SK-N-SH (cell line): Measurements from ENCODE around the gene DLG1. TPM values are rescaled to one million over a fixed set of nuclear protein-coding genes. Genes with fewer than 3 reads are reported as not detected.

ENCODE experiments used
- CTCF ChIA-PET: fragments of 300-600, 350-600 bp; formaldehyde crosslinking; extraction: SDS; loops from one replicate; lab custom pipeline; 2021; lab: Yijun Ruan, JAX
- POLR2A ChIA-PET: fragments of 350-600 bp; sonication (Branson Sonifier 250); formaldehyde crosslinking; extraction: SDS; loops from one replicate; lab custom pipeline; 2020; ENCODE audit warnings: antibody characterized with exemption, inconsistent platforms; lab: Yijun Ruan, JAX
- DNase-seq: peaks from one replicate; pipeline ENCODE4 v3.0.0; 2012
- H2AFZ ChIP-seq: fragments of 200-600 bp; sonication (generic); 2 replicates; pipeline ENCODE4 v1.8.1; 2016; ENCODE audit warnings: antibody characterized with exemption, mild to moderate bottlenecking, low read depth
- H3F3A ChIP-seq: fragments of 200-600 bp; sonication (generic); replicated peaks from 2 replicates; pipeline ENCODE3; 2016; ENCODE audit warnings: antibody characterized with exemption, mild to moderate bottlenecking; ENCODE audit not compliant: insufficient read depth
- H3K27ac ChIP-seq, 2 experiments: fragments of 200-500 bp in 1 of 2; fragments of 200-600 bp in 1 of 2; sonication (Bioruptor generic) in 1 of 2; sonication (generic), shearing (Covaris generic) in 1 of 2; 2 replicates each; pipeline versions ENCODE4 v1.5.1 to v1.6.1; 2014 to 2016; ENCODE audit warnings: low read depth in 2 of 2, inconsistent platforms in 1 of 2, low read length in 1 of 2, mild to moderate bottlenecking in 1 of 2, mixed read lengths in 1 of 2
- H3K27me3 ChIP-seq: fragments of 200-600 bp; sonication (generic), shearing (Covaris generic); 2 replicates; pipeline ENCODE4 v1.6.1; 2016; ENCODE audit warnings: mixed run types; ENCODE audit not compliant: insufficient read depth
- H3K36me3 ChIP-seq, 2 experiments: fragments of 200-500 bp in 1 of 2; fragments of 200-600 bp in 1 of 2; sonication (Bioruptor generic) in 1 of 2; sonication (generic) in 1 of 2; replicated peaks in 1 of 2; 2 replicates each; pipeline versions ENCODE3 to v1.5.1; 2014 to 2016; ENCODE audit warnings: low read length in 1 of 2, mild to moderate bottlenecking in 1 of 2; ENCODE audit not compliant: insufficient read depth in 2 of 2, control insufficient read depth in 1 of 2
- H3K4me1 ChIP-seq, 2 experiments: fragments of 200-500 bp in 1 of 2; fragments of 200-600 bp in 1 of 2; sonication (Bioruptor generic) in 1 of 2; sonication (generic), shearing (Covaris generic) in 1 of 2; 2 replicates each; pipeline versions ENCODE4 v1.5.1 to v1.6.1; 2014 to 2016; ENCODE audit warnings: low read depth in 1 of 2, low read length in 1 of 2, mixed run types in 1 of 2; ENCODE audit not compliant: insufficient read depth in 2 of 2, control insufficient read depth in 1 of 2
- H3K4me2 ChIP-seq: fragments of 200-600 bp; sonication (generic), shearing (Covaris generic); 2 replicates; pipeline ENCODE4 v1.6.1; 2017; ENCODE audit warnings: mixed run types
- H3K4me3 ChIP-seq, 2 experiments: fragments of 200-500 bp in 1 of 2; fragments of 200-600 bp in 1 of 2; sonication (Bioruptor generic) in 1 of 2; sonication (generic), shearing (Covaris generic) in 1 of 2; 2 replicates each; pipeline versions ENCODE4 v1.5.1 to v1.8.1; 2014 to 2016; ENCODE audit warnings: low read depth in 2 of 2, inconsistent platforms in 1 of 2, low read length in 1 of 2, mild to moderate bottlenecking in 1 of 2, mixed read lengths in 1 of 2, moderate library complexity in 1 of 2
- H3K79me2 ChIP-seq: fragments of 200-600 bp; sonication (generic); 2 replicates; pipeline ENCODE4 v1.8.1; 2017; ENCODE audit warnings: mild to moderate bottlenecking; ENCODE audit not compliant: insufficient read depth
- H3K9ac ChIP-seq: fragments of 200-600 bp; sonication (generic); 2 replicates; pipeline ENCODE4 v1.6.1; 2017; ENCODE audit warnings: mixed run types
- H3K9me2 ChIP-seq: fragments of 200-600 bp; sonication (generic); 2 replicates; pipeline ENCODE4 v1.6.1; 2017; ENCODE audit warnings: mixed run types
- H3K9me3 ChIP-seq: fragments of 200-600 bp; sonication (generic); 2 replicates; pipeline ENCODE4 v1.6.1; 2017; ENCODE audit warnings: mixed run types, mild to moderate bottlenecking, moderate library complexity
- H4K20me1 ChIP-seq: fragments of 200-600 bp; sonication (generic); 2 replicates; pipeline ENCODE4 v1.6.1; 2017; ENCODE audit warnings: mild to moderate bottlenecking, mixed run types; ENCODE audit not compliant: insufficient read depth
- CHD2 ChIP-seq: fragments of 150-350 bp; IDR thresholded peaks from 2 replicates; pipeline ENCODE4 v1.6.1; 2018; ENCODE audit warnings: low read length; ENCODE audit not compliant: partially characterized antibody
- ELF1 ChIP-seq: IDR thresholded peaks from 2 replicates; pipeline ENCODE4 v1.4.0; 2012
- EP300 ChIP-seq, 2 experiments: IDR thresholded peaks; 2 replicates each; pipeline versions ENCODE4 v1.4.0 to v1.6.1; 2012; ENCODE audit warnings: borderline replicate concordance in 1 of 2, low read depth in 1 of 2, low read length in 1 of 2
- EZH2phosphoT487 ChIP-seq: fragments of 200-600 bp; sonication (generic); IDR thresholded peaks from 2 replicates; pipeline ENCODE4 v1.6.1; 2017; ENCODE audit warnings: low read depth, mixed run types, mild to moderate bottlenecking, antibody characterized with exemption, moderate library complexity, borderline replicate concordance
- FOSL2 ChIP-seq: IDR thresholded peaks from 2 replicates; pipeline ENCODE4 v1.4.0; 2012; ENCODE audit warnings: low read depth, mild to moderate bottlenecking, moderate library complexity, borderline replicate concordance
- FOXJ3 ChIP-seq: sonication (generic); formaldehyde crosslinking; IDR thresholded peaks from 2 replicates; pipeline ENCODE4 v1.5.1; 2020; ENCODE audit warnings: mild to moderate bottlenecking, missing genetic modification reagents
- GABPA ChIP-seq: IDR thresholded peaks from 2 replicates; pipeline ENCODE4 v1.4.0; 2012; ENCODE audit warnings: low read depth, mild to moderate bottlenecking
- GATA2 ChIP-seq: sonication (generic); formaldehyde crosslinking; IDR thresholded peaks from 2 replicates; pipeline ENCODE4 v1.5.0; 2020; ENCODE audit warnings: mild to moderate bottlenecking, missing genetic modification reagents
- MEF2A ChIP-seq: IDR thresholded peaks from 2 replicates; pipeline ENCODE4 v1.4.0; 2012; ENCODE audit warnings: low read depth, borderline replicate concordance
- POLR2AphosphoS5 ChIP-seq: IDR thresholded peaks from 2 replicates; pipeline ENCODE4 v1.6.1; 2012; ENCODE audit warnings: low read depth, low read length
- RAD21 ChIP-seq: IDR thresholded peaks from 2 replicates; pipeline ENCODE4 v1.6.1; 2012; ENCODE audit warnings: mild to moderate bottlenecking, low read length
- SIN3A ChIP-seq: IDR thresholded peaks from 2 replicates; pipeline ENCODE4 v1.6.1; 2012; ENCODE audit warnings: low read depth, mild to moderate bottlenecking, low read length, moderate library complexity, borderline replicate concordance
- TEAD4 ChIP-seq: IDR thresholded peaks from 2 replicates; pipeline ENCODE4 v1.4.0; 2012; ENCODE audit warnings: mild to moderate bottlenecking, borderline replicate concordance; ENCODE audit not compliant: insufficient read depth
- WGBS: methylation state at CpG from one replicate; pipeline ENCODE4 v1.1.6; 2017; ENCODE audit warnings: low lambda C conversion rate; 5-methylcytosine and 5-hydroxymethylcytosine counted together
- polyA plus RNA-seq, 3 experiments: library from polyadenylated mRNA; depleted of rRNA; stranded (reverse); fragments of >200 nt; gene quantifications; 2 replicates each; pipeline ENCODE4 v1.2.3, GENCODE V29; 2012
- TF ChIP-seq, protein P1 (sequence below): IDR thresholded peaks from 2 replicates; pipeline ENCODE4 v1.4.0; 2012; ENCODE audit warnings: low read depth, borderline replicate concordance
- TF ChIP-seq, protein P2 (sequence below): IDR thresholded peaks from 2 replicates; pipeline ENCODE4; 2012
- TF ChIP-seq, protein P3 (sequence below): IDR thresholded peaks from 2 replicates; pipeline ENCODE4 v1.4.0; 2012; ENCODE audit warnings: low read depth

Gene DLG1
- polyA plus RNA-seq, 1 of the 3 experiments (the other 2 are of a cell fraction): 16.5 TPM

DNA sequence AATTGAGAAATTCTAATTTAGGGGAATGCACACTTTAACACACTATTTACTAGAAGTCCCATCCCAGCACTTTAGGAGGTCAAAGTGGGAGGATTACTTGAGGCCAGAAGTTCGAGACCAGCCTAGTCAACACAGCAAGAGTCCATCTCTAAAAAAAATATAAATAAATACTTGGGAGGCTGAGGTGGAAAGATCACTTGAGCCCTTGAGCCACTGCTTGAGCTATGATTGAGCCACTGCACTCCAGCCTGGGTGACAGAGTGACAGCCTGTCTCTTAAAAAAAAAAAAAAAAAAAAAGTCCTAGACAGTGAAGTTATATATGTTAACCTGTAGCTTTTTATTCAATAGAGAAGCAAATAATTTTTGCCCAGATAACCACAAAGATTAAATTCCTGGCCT, 69.2 kb downstream of the DLG1 start (continued):
- TF ChIP-seq, protein P1, sequence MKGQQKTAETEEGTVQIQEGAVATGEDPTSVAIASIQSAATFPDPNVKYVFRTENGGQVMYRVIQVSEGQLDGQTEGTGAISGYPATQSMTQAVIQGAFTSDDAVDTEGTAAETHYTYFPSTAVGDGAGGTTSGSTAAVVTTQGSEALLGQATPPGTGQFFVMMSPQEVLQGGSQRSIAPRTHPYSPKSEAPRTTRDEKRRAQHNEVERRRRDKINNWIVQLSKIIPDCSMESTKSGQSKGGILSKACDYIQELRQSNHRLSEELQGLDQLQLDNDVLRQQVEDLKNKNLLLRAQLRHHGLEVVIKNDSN: no peak
- TF ChIP-seq MEF2A (no peak), EZH2phosphoT487 (no peak)

DNA sequence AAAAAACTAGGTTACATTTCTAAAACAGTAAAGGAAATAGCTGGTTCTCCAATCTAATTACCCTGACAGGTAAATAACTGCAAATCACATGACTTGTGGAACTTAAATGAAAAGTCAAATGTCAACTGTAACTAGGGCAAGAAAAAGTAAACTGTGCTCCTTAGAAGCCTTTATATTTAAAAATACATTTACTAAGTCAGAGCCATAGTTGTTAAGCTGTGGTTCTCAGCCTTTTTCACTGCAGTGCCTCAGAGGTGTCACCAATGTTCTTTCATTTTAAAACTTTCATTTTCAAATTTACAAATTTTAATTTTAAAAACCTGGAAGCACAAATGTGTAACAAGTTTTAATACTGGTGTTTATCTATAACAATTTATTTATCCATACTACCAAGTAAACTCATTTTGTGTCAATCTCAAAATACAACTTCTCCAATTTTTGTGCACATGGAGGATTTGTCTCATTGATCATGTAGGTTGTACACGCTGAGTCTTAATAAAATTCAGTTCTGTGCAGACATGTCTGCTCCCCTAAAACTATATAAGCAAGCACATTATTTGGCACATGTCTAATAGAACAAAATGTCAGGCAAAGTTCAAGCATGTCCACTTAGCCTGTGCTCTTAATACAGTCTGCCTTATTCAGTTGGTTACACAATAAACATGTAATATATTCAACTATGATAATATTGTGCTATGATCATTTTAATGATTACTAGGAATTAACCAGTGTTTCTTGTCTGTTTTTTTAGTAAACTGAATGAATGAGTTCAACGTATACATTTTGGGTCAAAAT, 70.4 kb downstream of the DLG1 start:
- 96% methylated on average over 2 of the region's 2 CpGs for WGBS

DNA sequence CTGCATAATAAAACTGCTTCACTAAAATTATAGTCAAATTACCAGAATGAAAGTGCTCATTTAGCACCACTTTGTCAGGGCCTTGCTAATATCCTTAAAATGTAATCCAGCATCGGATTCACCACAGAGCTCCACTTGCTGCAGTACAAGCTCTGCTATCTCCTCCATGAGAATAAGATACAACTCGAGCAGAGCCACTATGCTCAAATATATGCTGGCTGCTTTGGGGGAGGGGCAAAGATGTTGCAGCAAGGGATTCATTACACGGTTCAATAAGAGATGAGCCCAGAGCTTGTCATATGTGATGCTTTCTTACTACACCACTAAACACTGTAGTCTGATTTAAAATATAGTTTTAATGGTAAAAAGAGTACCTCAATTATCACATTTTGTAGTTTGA, 72.2 kb downstream of the DLG1 start:
- no peaks in the 10 kb centered on the region for H3K9me3 ChIP-seq
- 8% methylated on average over 3 of the region's 3 CpGs for WGBS
- no peak overlapping the region for H3K4me3 ChIP-seq
- no peak overlapping the region for H3K9ac ChIP-seq
- H3K27me3 ChIP-seq: no peaks in the 10 kb centered on the region
- H3K27ac ChIP-seq: peak overlapping the region in 1 of 2 experiments; percentile 47; a peak in 2 of 4 replicates
- H3K79me2 ChIP-seq: peaks cover 92% of the 10 kb centered on the region
- H3K9me2 ChIP-seq: no peaks in the 10 kb centered on the region
- H2AFZ ChIP-seq: no peak overlapping the region
- peak; percentile 37 for DNase-seq
- peaks cover 5% of the 10 kb centered on the region for H3F3A ChIP-seq
- H3K4me1 ChIP-seq: peaks cover 0 to 14% of the 10 kb centered on the region in 2 experiments; a peak in 2 of 4 replicates
- peak; percentile 25 for TF ChIP-seq CHD2
- no peak for TF ChIP-seq EZH2phosphoT487
- ChIA-PET POLR2A (no interaction called here), CTCF (interaction anchor here (0.6 to 4.5 kb wide), 7 partner anchors 18 to 282 kb away, joined by 3 to 52 read pairs (median 5); no protein-coding TSS in a partner anchor)
- peaks cover 0 to 9% of the 10 kb centered on the region in 2 experiments for H3K36me3 ChIP-seq
- H3K4me2 ChIP-seq: peak overlapping the region; percentile 17; the same call in 1 of the 2 replicates
- peaks cover 31% of the 10 kb centered on the region for H4K20me1 ChIP-seq

More for the DNA sequence above, 70.4 kb downstream of the DLG1 start:
- peaks cover 8% of the 10 kb centered on the region for H3F3A ChIP-seq
- peaks cover 92% of the 10 kb centered on the region for H3K79me2 ChIP-seq
- H3K4me2 ChIP-seq: no peak overlapping the region
- peaks cover 36% of the 10 kb centered on the region for H4K20me1 ChIP-seq
- TF ChIP-seq FOXJ3 (CRISPR knock-in tag) (no peak), EZH2phosphoT487 (no peak), GABPA (no peak), POLR2AphosphoS5 (no peak), EP300 (IDR thresholded peaks at IDR 0.05; ENCODE audit: borderline replicate concordance in 1 of 2, low read depth in 1 of 2, low read length in 1 of 2) (no peak), RAD21 (no peak), SIN3A (no peak), ELF1 (no peak), GATA2 (no peak), FOSL2 (no peak), MEF2A (no peak), TEAD4 (no peak)
- TF ChIP-seq, protein P2, sequence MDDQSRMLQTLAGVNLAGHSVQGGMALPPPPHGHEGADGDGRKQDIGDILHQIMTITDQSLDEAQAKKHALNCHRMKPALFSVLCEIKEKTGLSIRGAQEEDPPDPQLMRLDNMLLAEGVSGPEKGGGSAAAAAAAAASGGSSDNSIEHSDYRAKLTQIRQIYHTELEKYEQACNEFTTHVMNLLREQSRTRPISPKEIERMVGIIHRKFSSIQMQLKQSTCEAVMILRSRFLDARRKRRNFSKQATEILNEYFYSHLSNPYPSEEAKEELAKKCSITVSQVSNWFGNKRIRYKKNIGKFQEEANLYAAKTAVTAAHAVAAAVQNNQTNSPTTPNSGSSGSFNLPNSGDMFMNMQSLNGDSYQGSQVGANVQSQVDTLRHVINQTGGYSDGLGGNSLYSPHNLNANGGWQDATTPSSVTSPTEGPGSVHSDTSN: no peak
- TF ChIP-seq, protein P3, sequence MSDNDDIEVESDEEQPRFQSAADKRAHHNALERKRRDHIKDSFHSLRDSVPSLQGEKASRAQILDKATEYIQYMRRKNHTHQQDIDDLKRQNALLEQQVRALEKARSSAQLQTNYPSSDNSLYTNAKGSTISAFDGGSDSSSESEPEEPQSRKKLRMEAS: no peak
- H3K27me3 ChIP-seq: no peaks in the 10 kb centered on the region
- H2AFZ ChIP-seq: no peak overlapping the region
- H3K9me3 ChIP-seq: no peaks in the 10 kb centered on the region
- H3K36me3 ChIP-seq: peaks cover 0 to 10% of the 10 kb centered on the region in 2 experiments
- no peak overlapping the region; a peak in 1 of 4 replicates for H3K27ac ChIP-seq
- POLR2A ChIA-PET: no interaction called here
- no peaks in the 10 kb centered on the region for H3K9me2 ChIP-seq
- DNase-seq: no peak
- CTCF ChIA-PET: interaction anchor here (1.7 to 4.5 kb wide), 2 partner anchors 24 to 281 kb away, joined by 4 to 52 read pairs; no protein-coding TSS in a partner anchor
- no peak overlapping the region for H3K9ac ChIP-seq
- H3K4me1 ChIP-seq: peaks cover 0 to 14% of the 10 kb centered on the region in 2 experiments; a peak in 2 of 4 replicates
- no peak overlapping the region for H3K4me3 ChIP-seq
